GM23248 (cell line): ENCODE data around the gene CDK2.

Source experiments
- EZH2 ChIP-seq: fragments of 200-600 bp; sonication (generic); IDR thresholded peaks from 2 replicates; pipeline ENCODE4 v1.6.1; 2018; ENCODE audit warnings: antibody characterized with exemption, mild to moderate bottlenecking; ENCODE audit not compliant: insufficient read depth, poor library complexity, severe bottlenecking
- EZH2phosphoT487 ChIP-seq: fragments of 200-600 bp; sonication (generic); IDR thresholded peaks from 2 replicates; pipeline ENCODE4 v1.6.1; 2018; ENCODE audit warnings: antibody characterized with exemption, moderate library complexity, mild to moderate bottlenecking, low read depth; ENCODE audit not compliant: insufficient read depth

DNA sequence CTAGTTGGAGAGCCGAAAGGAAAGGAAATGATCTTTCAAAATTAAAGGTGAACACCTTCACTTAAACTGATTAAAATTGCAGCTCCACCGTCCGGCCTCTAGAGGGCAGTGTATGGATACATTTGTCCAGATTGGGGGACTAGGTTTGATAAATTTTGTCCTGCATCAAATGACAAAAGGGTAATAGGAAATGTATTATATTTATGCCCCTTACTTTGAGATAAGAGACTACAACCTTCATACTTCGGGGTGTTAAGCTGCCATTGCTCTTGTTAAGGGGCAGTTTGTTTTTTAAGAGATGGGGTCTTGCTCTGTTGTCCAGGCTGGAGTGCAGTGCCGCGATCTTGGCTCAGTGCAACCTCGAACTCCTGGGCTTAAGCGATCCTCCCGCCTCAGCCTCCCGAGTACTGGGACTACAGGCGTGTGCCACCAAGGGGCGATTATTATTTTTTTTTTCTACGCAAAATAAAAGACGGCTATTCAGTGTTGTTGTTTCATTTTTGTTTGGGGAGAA is 29.6 kb downstream of the CDK2 start:
- TF ChIP-seq EZH2 (no peak), EZH2phosphoT487 (no peak)
